ENCODE measurements around the gene PARP6.

PARP6 gene

DNA sequence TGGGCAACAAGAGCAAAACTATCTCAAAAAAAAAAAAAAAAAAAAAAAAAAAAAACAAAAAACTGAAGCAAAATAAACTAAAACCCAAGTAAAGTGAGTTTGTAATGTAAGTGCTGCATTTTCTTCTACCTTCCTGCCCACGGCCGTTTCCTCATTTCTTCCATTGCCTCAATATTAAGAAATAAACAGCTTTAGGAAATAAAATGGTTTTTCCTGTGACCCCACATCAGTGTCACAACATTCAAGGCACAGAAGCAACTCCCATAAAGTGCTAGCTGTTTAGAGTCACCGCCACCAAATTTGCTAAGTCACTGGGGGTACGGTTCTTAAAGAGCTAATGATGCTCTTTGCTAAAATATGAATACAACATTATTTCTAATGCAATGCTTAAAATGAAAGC lies 44.6 kb downstream of the PARP6 start:
- H3K9me3 ChIP-seq (ENCODE audit: low read length), result no peaks in the 10 kb centered on the region
- H3K27ac ChIP-seq (ENCODE audit: low read depth, low read length, poor library complexity, severe bottlenecking), result peak overlapping the region; percentile 93
- H4K20me1 ChIP-seq (ENCODE audit: insufficient read depth, low read length), result peaks cover 4% of the 10 kb centered on the region; the same call in 1 of the 2 replicates
- peak overlapping the region; percentile 91 for H3K9ac ChIP-seq (ENCODE audit: low read length)
- H2AFZ ChIP-seq (ENCODE audit: low read length), result no peak overlapping the region
- H3K4me1 ChIP-seq (ENCODE audit: insufficient read depth, low read length, severe bottlenecking), result peaks cover 59% of the 10 kb centered on the region
- no peaks in the 10 kb centered on the region for H3K27me3 ChIP-seq (ENCODE audit: insufficient read depth, low read length)
- peak overlapping the region; percentile 82 for H3K4me3 ChIP-seq (ENCODE audit: low read depth, low read length, poor library complexity, severe bottlenecking)
- H3F3A ChIP-seq (ENCODE audit: insufficient read depth, low read length), result peaks cover 10% of the 10 kb centered on the region
- peaks cover 45% of the 10 kb centered on the region for H3K36me3 ChIP-seq (ENCODE audit: insufficient read depth, low read length)
- H3K4me2 ChIP-seq (ENCODE audit: low read length), result peak overlapping the region; percentile 98
- TF ChIP-seq CTCF (IDR thresholded peaks at IDR 0.05; ENCODE audit: low read length), result no peak
- no peak for TF ChIP-seq EZH2 (IDR thresholded peaks at IDR 0.05; ENCODE audit: borderline replicate concordance, low read length)
- H3K79me2 ChIP-seq (ENCODE audit: insufficient read depth, low read length), result peaks cover 70% of the 10 kb centered on the region
- H3K9me2 ChIP-seq (ENCODE audit: low read depth, low read length), result no peaks in the 10 kb centered on the region

- H3K9me3 ChIP-seq (ENCODE audit: low read length), result no peaks in the 10 kb centered on the region
- peaks cover 10% of the 10 kb centered on the region for H3F3A ChIP-seq (ENCODE audit: insufficient read depth, low read length)
- TF ChIP-seq EZH2 (IDR thresholded peaks at IDR 0.05; ENCODE audit: borderline replicate concordance, low read length) (no peak), CTCF (IDR thresholded peaks at IDR 0.05; ENCODE audit: low read length) (no peak)
- peak overlapping the region; percentile 93 for H3K27ac ChIP-seq (ENCODE audit: low read depth, low read length, poor library complexity, severe bottlenecking)
- H3K4me3 ChIP-seq (ENCODE audit: low read depth, low read length, poor library complexity, severe bottlenecking), result peak overlapping the region; percentile 82
- no peak overlapping the region for H2AFZ ChIP-seq (ENCODE audit: low read length)
- peaks cover 75% of the 10 kb centered on the region for H3K79me2 ChIP-seq (ENCODE audit: insufficient read depth, low read length)
- peak overlapping the region; percentile 39; the same call in 1 of the 2 replicates for H3K9ac ChIP-seq (ENCODE audit: low read length)
- peaks cover 56% of the 10 kb centered on the region for H3K4me1 ChIP-seq (ENCODE audit: insufficient read depth, low read length, severe bottlenecking)
- H3K4me2 ChIP-seq (ENCODE audit: low read length), result peak overlapping the region; percentile 98
- no peaks in the 10 kb centered on the region for H3K9me2 ChIP-seq (ENCODE audit: low read depth, low read length)
- H3K36me3 ChIP-seq (ENCODE audit: insufficient read depth, low read length), result peaks cover 50% of the 10 kb centered on the region
- peaks cover 4% of the 10 kb centered on the region; the same call in 1 of the 2 replicates for H4K20me1 ChIP-seq (ENCODE audit: insufficient read depth, low read length)
- H3K27me3 ChIP-seq (ENCODE audit: insufficient read depth, low read length), result no peaks in the 10 kb centered on the region
Observed at GRCh38 chr15:72227192-72227586, 45.2 kb downstream of the PARP6 start.

DNA sequence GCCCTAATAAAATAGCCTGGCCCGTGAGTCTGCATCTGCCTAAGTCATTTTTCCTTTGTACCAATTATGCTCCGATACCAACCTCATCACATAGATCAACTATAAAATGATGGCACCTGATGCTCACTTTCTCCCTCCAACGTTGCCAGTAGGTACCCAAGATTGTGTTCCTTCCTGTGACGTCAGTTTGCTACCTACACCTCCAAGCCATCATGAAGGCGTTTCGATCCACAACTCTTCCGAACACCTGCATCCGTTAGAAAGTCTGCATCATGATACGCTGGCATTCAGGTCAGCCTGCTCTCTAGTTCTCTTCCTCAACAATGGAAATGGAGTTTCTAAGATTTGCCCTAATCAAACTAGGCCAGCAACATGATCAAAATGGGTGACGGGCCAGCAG lies 49.1 kb downstream of the PARP6 start:
- H3K27ac ChIP-seq (ENCODE audit: low read depth, low read length, poor library complexity, severe bottlenecking), result no peak overlapping the region
- TF ChIP-seq EZH2 (IDR thresholded peaks at IDR 0.05; ENCODE audit: borderline replicate concordance, low read length) (no peak), CTCF (IDR thresholded peaks at IDR 0.05; ENCODE audit: low read length) (no peak)
- peaks cover 36% of the 10 kb centered on the region for H3K4me1 ChIP-seq (ENCODE audit: insufficient read depth, low read length, severe bottlenecking)
- no peaks in the 10 kb centered on the region for H3K27me3 ChIP-seq (ENCODE audit: insufficient read depth, low read length)
- H3K79me2 ChIP-seq (ENCODE audit: insufficient read depth, low read length), result peaks cover 82% of the 10 kb centered on the region
- H3F3A ChIP-seq (ENCODE audit: insufficient read depth, low read length), result 0 out of 2 replicates have a peak, but pooled peaks cover 5% of the 10 kb centered on the region
- H3K9ac ChIP-seq (ENCODE audit: low read length), result no peak overlapping the region
- no peaks in the 10 kb centered on the region for H3K9me2 ChIP-seq (ENCODE audit: low read depth, low read length)
- H3K9me3 ChIP-seq (ENCODE audit: low read length), result no peaks in the 10 kb centered on the region
- no peak overlapping the region for H2AFZ ChIP-seq (ENCODE audit: low read length)
- no peak overlapping the region for H3K4me2 ChIP-seq (ENCODE audit: low read length)
- H3K4me3 ChIP-seq (ENCODE audit: low read depth, low read length, poor library complexity, severe bottlenecking), result no peak overlapping the region
- peaks cover 77% of the 10 kb centered on the region for H3K36me3 ChIP-seq (ENCODE audit: insufficient read depth, low read length)
- H4K20me1 ChIP-seq (ENCODE audit: insufficient read depth, low read length), result peaks cover 4% of the 10 kb centered on the region; the same call in 1 of the 2 replicates

Measured in OCI-LY1 (cell line).